GM21390 (cell line): ENCODE measurements around the gene SLC7A5.
"Not testable (repeated sequence)": the region's sequence is repeated elsewhere in the genome, so short reads cannot be mapped to it uniquely, and the experiment has no call there.

Source experiments
- ATAC-seq: cut with Tn5 transposase; IDR thresholded peaks from one replicate; pipeline ENCODE4 v1.9.1; 2021; ENCODE audit not compliant: unreplicated experiment

The SLC7A5 gene

DNA sequence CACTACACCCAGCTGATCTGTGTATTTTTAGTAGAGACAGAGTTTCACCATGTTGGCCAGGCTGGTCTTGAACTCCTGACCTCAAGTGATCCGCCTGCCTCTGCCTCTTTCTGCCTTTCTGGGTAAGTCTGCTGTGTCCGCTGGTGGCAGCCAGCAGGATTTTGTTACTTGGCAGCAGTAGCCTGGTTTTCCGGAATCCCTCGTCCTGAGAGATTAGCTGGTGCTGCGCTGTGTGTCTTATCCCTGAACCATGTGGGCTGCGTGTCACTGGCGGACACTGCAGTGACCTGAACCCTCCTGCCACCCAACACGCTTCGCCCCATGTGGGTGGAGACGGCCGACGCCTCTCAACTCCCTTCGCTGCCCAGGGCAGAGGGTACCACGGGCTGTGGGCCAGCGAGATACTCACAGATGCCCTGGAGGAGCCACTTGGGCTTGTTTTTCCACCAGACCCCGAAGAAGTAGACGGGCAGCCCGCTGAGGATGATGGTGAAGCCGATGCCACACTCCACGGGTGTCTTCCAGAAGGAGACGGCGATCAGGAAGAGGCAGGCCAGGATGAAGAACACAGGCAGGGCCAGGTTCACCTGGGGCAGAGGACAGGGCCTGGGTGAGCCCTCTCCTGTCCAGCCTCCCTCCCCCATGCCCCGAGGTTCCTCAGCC is 35.2 kb downstream of the SLC7A5 start:
- no peak for ATAC-seq

DNA sequence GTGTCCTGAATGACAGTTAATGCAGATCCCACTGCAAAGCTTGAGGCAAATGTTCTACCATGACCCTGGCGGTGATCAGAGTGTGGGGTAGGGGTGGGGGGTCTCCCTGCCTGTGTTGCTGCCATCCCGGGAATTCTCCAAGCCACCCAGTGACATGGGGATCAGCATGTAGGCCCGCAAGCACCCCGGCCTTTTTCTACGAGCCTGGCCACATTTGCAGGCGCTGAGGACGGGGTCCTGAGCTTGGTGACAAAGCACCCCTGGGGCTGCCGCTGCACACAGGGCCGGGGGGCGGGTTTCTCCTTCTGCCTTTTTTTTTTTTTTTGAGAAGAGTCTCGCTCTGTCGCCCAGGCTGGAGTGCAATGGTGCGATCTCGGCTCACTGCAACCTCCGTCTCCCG is 35.8 kb downstream of the SLC7A5 start:
- no peak for ATAC-seq

DNA sequence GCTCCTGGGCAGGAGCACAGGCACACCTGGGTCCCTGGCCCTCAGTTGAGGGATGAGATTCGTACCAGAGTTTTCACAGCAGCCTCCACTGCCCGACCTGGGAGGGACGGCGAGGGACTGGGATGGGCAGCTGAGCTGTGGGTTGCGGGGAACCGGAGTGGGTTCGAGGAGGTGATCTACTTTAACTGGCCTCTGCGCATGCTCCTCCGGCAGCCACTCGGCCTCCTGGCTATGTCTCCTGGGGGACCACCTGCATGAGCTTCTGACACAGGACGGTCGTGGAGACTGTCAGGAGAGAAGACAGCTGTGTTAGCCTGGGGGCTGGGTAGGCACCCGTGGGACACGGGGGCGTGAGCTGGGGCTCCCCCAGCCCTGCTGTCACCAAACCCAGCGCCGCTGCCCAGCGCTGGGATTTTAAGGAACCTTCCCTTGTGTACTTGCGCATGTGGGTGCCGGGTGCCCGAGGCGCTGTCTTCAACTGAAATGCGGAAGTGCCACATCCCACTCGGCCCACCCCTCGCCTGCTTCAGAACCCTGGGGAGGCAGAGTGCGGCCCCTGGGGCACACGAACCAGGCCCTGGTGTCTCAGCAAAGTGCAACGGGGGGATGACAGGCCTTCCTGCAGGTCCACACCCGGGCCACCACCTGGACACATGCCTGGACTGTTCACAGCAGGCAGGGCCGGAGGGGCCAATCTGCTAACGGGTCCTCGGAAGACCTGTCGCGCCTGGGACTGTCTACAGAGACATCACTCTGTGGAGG is 36.4 kb downstream of the SLC7A5 start:
- ATAC-seq: no peak

DNA sequence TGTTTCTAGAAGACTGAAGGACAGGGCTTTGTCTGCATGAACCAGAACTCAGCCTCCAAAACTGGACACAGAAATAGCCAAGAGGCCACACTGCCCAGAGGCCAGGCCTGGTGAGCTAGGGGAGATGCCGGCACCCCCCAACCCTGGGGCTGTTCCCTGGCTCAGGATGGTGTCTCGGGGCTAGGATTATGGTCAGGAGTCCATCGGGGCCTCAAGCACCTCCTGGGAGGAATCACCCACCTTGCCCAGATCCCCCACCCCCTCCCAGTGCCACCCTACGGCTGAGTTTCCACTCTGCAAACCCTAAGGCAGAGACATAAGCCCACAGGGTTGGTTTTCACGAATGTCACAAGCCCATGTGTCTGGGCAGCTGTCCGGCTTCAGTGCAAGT is 37.2 kb downstream of the SLC7A5 start:
- no peak for ATAC-seq

DNA sequence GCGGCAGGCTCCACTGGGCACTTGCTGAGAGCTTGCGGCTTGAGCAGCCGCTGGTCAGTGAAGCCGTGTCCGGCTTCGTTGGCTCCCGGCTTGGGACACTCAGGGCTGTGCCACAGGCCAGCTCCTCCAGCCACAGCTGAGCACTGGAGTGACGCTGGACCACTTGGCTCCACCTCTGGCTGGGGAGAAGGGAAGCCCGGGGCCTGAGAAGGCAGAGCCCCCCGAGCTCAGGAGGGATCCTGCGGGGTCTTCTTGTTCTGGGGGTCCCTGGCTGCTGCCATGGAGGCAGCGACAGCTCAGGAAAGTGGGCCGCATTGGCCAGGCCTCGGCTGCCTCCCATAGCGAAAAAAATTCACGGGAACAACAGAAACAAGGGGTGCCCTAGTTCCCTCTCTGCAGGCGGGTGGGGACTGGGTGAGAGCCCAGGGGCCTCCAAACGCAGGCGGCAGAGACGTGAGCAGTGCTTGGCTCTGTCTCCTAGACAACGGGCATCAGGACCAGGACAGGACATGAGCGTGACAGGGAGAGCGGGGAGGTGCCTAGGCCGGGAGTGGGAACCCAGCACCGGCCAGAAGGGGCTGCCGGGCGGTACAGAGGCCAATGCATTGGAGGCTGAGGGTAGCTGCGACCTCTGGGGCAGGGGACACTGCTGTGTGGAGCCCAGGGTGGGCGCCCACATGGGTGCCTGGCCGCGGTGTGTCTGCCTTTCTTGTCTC is 37.7 kb downstream of the SLC7A5 start:
- no peak for ATAC-seq

DNA sequence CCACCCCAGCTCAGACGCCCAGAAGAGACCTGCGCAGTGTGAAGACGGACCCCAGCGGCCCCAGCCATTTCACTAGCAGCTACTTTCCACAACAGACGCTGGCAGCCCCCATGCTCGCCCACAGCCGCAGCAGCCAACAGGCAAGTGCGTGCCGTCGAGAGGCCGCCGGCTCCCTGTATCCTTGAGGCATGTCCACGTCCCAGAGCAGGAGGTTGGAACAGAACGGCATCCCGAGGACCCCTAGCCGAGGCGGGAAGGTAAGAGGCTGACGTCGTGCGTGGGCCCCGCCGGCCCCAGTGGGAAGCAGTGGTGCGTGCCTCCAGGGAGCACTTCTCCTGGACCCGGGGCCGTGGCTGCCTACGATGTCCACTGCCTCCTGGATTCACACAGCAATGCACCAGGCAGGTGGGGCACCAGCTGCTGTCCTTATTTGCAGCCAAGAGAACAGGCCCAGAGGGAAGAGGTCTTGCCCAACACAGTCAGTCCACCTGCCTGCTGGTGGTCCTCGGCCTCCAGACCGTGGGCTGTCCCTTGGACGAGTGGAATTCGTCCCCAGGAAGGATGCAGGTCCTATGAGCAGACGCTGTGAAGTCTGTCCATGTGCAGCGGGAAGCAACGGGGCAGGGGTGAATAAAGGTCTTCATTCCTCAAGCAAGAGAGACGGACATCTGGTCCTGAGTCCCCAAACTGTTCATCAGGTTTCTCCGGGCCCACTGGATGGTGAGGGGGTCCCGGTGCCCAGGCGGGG is 38.5 kb downstream of the SLC7A5 start:
- no peak for ATAC-seq

DNA sequence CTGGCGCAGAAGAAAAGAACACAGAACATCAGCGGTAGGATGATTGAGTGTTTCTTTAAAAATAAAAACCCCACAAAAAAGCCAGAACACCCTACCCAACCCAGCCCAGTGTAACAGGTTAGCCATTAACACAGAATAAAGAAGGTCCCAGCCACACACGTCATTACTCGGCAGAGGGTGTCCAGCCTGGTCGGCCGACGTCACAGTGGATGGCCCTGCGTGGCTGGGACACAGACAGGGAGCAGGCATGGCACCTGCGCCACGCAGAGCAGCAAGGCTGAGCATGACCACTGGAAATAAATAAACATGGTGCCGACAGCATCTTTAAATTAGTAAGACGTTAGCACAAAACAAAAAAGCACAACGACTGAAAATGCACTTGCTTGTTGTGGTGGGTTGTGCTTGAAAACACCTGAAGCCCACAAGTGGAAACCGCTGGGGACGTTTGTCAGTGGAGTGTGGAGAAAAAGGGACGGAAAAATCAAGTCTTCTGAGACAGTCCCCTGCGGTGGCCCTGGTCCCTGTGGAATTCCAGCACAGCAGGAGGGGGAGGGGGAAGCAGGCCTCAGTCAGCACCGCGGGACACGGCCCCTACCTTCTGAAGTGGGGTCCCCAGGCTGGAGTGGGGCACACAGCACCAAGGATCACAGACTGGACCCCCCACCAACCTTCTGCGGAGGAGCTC is 39.2 kb downstream of the SLC7A5 start:
- ATAC-seq: no peak

DNA sequence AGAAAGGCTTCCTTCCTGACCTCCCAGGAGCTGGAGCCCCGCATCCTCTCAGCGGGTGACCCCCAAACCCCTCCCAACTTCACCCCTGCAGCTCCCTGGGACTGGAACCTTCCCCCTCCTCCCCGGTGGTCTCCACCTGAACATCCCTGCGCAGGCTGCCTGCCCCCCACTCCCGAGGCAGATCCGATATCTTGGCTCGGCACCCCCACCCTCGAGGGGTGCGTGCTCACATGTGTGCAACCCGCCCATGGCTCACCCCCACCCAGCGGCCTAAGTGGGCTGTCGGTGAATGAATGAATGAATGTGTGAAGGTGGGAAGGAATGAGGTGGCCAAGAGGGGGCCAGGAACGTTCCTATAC is 39.7 kb downstream of the SLC7A5 start:
- no peak for ATAC-seq

DNA sequence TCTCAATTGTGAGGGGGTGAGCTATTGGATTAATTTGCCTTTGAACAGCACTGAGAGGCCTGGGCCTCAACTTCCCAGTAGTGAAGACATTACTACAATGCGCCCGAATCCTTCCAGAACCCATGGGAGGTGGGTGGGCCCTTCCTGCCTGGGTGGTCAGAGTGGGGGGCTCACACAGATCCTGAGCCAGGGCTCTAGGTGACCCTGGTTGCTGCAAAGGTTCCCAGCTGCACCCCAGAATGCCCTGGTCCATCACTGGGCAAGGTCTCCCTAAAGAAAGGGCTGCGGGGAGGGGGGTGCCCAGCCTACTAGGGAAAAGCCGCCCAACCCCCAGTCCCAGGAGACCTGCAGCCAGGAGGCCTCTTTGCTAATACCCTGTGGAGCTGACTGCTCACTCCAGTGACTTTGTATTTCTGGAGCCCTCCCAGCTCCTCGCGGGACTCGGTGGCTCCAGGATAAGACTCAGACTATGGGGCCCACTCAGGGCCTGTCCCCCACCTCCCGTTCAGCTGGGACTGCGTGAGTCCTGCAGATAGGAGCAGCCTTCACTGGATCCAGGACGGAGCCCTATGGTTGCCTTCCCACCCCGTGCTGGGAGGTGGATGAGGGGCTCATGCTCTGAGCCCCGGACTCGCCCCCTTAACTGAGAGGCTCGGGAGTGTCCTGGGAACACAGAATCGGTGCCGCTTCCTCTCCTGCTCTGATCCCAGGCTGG is 40.2 kb downstream of the SLC7A5 start:
- ATAC-seq: no peak

DNA sequence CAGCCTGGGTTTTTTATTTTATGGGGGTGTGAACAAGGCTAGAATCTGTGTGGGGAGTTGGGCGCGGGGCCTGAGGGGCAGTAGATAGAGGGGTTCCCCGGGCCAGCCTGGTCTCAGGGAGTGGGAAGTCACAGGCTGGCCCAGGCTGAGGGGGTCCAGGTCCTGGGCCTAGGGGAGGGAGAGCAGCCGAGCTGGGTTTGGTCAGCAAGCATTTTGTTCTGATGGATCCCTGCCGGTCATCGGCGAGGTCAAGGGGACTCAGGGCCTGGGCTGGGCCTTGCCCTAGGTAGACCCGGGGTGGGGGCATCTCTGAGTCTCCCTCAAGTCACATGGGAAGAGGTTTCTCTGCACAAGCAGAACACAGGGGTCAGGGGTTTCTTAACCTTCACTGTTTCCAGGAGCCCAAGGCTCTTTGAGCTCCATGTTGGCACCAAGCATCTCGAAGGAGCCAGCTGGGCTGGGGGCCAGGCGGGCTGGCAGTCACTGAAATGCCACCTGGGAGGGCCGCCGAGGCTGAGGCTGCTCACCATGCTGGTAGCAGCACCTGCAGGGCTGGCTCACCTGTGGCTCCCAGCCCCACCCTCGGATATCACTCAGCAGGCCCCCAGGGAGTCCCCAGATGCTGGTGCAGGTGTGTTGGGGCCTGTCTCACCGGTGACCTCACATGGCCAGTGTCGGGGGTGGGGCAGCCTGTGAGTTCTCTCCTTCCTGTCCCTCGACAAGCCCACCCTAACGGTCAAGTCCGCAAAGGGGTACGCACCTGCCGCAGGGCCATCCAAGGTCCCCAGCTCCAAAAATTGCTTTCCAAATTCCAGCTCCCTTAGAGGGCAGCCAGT is 41.0 kb downstream of the SLC7A5 start:
- no peak for ATAC-seq

DNA sequence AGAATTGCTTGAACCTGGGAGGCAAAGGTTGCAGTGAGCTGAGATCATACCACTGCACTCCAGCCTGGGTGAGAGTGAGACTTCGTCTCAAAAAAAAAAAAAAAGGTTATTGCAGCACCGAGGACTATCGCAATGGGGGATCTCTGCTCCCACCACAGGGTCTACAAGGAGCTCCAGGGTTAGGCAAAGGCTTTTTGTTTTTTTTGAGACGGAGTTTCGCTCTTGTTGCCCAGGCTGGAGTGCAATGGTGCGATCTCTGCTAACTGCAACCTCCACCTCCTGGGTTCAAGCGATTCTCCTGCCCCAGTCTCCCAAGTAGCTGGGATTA is 41.8 kb downstream of the SLC7A5 start:
- not testable (repeated sequence) for ATAC-seq

DNA sequence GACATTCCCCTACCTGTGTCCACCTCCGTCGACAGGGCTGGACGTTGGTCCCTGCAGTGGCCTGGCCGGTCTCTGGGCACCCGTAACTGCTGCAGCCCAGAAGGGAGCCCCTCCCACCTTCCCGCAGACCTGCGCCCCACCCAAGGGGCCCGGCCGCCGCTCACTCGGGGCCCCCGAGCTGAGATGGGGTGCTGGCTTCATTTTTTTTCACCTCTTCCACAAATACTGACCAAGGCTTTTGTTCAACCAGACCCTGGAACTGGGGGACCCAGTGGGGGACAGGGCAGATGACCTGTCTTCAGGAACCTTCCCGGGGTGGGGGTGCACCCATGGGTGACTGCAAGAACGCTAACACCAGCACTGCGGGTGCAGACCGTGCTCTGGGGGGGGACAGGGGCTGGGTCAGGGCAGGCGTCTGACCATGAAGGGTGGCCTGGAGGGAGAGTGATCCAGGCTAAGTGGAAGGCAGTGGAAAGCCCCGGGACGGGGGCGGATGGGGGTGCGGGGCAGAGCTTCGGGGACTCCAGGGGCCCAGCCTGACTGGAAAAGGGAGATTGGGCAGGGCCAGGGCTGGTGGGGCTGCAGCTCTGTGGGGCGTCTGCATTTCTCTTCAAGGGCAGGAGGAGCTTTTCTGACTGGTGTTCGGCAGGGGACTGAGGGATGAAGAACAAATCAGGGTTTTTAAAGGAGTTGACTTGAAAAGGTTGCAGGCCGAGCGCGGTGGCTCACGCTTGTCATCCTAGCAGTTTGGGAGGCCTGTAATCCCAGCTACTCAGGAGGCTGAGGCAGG is 42.3 kb downstream of the SLC7A5 start:
- no peak for ATAC-seq

DNA sequence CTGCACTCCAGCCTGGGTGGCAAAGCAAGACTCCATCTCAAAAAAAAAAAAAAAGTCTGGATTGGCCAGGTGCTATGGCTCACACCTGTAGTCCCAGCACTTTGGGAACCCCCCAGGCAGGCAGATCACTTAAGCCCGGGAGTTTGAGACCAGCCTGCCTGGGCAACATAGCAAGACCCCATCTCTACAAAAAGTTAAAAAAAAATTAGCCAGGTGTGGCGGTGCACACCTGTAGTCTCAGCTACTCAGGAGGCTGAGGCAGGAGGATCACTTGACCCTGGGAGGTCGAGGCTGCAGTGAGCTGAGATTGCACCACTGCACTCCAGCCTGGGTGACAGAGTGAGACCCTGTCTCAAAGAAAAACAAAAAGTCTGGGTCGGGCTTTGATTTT is 42.9 kb downstream of the SLC7A5 start:
- not testable (repeated sequence) for ATAC-seq

DNA sequence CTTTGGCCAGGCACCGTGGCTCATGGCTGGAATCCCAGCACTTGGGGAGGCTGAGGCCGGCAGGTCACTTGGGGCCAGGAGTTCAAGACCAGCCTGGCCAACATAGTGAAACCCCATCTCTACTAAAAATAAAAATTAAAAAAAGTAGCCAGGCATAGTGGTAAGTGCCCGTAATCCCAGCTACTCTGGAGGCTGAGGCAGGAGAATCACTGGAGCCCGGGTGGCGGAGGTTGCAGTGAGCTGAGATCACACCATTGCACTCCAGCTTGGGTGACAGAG is 43.5 kb downstream of the SLC7A5 start:
- not testable (repeated sequence) for ATAC-seq

DNA sequence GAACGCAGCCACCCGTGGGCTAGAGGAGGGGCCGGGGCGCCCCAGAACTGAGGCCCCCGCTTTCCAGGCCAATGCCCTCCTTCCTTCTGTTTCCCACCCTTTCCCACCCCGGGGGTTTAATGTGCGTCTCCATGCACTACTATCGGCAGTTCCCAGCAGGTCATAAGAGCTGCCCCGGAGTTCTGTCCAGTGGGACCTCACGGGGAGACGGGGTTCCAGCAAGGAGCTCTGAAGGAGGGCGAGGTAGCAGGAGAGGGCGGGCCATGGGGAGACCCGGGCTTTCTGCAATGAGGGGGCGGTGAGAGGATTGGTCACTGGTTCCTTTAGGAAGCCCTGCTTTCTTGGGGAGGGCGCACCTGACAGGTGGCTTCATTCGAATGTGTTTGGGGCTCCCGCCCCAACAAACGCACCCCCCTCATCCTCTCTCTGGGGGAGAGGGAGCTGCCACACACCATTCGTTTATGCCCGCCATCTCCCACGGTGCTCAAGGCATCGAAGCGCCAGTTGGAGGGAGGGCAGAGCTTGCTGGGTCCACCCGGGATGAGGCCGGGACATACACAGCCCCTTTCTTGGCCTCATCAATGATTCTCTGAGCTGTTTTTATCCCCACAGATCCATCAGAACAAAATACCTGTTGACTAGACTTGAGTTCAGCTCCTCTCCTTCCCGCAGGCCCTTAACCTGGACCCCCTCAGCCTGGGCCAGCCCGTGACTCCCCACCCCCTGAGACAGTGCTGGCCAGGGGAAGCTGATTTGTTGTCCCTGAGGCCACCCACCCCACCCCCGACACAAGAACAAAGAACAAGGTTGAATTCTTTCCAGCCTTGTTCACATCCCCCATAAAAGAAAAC is 44.1 kb downstream of the SLC7A5 start:
- no peak for ATAC-seq

DNA sequence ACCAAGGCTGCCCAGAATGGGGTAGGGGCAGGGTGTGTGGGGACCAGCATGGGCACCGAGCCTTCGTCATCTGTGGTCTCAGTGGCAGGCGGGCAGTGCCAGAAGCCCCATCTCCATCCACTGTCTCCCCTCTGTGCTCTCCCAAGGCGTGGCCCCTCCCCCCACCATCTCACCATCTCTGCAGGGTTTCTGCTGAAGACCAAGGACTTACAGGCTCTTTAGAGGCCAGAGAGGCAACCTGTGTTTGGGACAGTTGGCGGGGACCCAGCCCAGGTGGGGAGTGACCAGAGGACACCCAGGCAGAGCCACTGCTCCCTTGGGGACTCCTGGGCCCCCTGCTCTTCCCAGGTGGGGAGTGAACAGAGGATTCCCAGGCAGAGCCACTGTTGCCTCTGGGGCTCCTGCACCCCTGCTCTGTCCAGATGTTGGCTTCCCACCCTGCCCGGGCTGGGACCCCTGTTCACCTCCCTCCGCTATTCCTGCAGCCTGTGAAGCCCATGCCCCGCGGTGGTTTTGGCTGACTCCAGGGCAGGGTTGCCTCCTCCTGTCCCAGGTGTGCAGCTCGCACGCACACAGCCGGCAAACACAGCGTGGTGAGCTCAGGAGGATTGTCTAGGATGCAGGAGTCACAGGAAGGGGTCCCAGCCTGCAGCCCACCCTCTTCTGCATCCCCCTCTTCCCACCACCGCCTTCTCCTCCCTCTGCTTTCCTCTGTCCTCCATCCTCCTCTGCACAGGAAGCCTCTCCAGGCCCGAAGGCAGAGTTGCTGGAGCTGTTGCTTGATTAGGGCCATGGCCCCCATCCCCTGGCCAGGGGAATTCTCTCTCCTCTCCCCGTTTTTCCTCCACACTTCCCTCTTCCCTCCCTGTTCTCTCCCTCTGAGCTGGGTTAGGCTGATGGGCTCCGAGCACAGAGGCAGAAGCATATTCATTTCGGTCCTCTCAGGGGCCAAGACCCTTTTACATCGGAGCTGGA is 45.0 kb downstream of the SLC7A5 start:
- ATAC-seq: no peak
